ENCODE measurements around the gene CLMP.
A peak's percentile ranks its signal among the peaks of the same experiment; 100 is the strongest.

DNA sequence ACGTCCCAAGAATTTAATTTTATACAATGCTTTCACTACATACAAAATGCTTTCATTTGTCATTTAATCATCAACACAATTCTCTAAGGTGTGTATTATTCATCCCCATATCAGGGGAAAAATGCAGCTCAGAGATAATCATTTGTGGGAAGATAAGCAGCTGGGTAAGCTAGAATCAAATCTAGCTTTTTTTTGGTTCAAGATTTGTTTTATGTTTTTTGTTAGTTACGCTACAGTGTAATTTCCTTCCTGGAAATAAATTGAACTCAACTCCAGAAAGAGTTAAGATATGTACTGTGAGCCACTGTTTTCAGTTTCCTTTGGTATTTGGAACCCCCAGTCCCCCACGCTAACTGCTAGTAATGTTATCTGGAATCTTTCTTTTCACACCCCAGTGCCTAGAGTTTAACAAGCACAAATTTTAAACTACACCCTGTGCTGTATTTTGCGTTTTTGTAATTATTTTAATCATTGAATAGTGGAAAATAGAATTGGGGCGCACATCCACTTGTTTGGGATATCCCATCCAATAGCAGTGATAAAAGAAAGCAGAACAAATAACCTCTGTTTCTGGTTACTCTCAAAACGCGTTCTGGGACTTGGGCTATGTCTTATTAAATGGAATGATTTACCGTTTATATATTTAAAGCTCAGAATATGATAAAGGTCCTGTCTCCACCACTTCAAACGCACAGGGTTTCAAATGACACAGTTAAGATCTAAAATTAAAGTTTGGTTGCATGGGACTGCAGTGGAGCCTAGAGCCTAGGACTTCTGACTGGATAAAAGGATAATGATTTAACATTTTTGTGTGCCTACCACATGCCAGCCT, 131.0 kb downstream of the CLMP start:
- TF ChIP-seq SMARCE1 (IDR thresholded peaks at IDR 0.05) (peak; percentile 54), ZKSCAN8 (CRISPR knock-in tag; IDR thresholded peaks at IDR 0.05) (no peak), IFI16 (CRISPR knock-in tag; IDR thresholded peaks at IDR 0.05) (no peak)
- TF ChIP-seq, protein P1, sequence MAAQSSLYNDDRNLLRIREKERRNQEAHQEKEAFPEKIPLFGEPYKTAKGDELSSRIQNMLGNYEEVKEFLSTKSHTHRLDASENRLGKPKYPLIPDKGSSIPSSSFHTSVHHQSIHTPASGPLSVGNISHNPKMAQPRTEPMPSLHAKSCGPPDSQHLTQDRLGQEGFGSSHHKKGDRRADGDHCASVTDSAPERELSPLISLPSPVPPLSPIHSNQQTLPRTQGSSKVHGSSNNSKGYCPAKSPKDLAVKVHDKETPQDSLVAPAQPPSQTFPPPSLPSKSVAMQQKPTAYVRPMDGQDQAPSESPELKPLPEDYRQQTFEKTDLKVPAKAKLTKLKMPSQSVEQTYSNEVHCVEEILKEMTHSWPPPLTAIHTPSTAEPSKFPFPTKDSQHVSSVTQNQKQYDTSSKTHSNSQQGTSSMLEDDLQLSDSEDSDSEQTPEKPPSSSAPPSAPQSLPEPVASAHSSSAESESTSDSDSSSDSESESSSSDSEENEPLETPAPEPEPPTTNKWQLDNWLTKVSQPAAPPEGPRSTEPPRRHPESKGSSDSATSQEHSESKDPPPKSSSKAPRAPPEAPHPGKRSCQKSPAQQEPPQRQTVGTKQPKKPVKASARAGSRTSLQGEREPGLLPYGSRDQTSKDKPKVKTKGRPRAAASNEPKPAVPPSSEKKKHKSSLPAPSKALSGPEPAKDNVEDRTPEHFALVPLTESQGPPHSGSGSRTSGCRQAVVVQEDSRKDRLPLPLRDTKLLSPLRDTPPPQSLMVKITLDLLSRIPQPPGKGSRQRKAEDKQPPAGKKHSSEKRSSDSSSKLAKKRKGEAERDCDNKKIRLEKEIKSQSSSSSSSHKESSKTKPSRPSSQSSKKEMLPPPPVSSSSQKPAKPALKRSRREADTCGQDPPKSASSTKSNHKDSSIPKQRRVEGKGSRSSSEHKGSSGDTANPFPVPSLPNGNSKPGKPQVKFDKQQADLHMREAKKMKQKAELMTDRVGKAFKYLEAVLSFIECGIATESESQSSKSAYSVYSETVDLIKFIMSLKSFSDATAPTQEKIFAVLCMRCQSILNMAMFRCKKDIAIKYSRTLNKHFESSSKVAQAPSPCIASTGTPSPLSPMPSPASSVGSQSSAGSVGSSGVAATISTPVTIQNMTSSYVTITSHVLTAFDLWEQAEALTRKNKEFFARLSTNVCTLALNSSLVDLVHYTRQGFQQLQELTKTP (IDR thresholded peaks at IDR 0.05; ENCODE audit: low read depth in 1 of 2, partially characterized antibody in 2 of 2) = no peak
- TF ChIP-seq, protein P2, sequence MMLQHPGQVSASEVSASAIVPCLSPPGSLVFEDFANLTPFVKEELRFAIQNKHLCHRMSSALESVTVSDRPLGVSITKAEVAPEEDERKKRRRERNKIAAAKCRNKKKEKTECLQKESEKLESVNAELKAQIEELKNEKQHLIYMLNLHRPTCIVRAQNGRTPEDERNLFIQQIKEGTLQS (IDR thresholded peaks at IDR 0.05) = no peak
- TF ChIP-seq, protein P2 (CRISPR knock-in tag; conservative IDR thresholded peaks at IDR 0.05) = no peak

Measured in K562 (cell line).